HG02852 (cell line): ENCODE data around the gene PLS1.

ENCODE experiments used
- ATAC-seq: cut with Tn5 transposase; IDR thresholded peaks from one replicate; pipeline ENCODE4 v1.9.1; 2021; ENCODE audit warnings: mild to moderate bottlenecking, moderate library complexity; ENCODE audit not compliant: unreplicated experiment

Gene PLS1

DNA sequence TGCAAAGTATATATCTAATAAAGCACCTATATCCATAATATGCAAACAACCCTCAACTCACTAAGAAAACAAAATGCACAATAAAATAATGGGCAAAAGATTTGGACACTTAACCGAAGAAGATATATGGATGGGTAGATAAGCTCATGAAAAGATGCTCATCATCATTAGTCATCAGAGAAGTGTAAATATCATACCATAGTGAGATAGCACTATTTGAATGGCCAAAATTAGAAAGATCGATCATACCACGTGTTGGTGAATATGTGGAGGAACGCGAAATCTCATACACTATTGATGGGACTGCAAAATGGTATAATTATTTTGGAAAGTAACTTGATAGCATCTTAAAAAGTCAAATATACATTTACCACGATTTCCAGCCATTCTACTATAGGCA is 40.5 kb downstream of the PLS1 start:
- ATAC-seq = no peak

DNA sequence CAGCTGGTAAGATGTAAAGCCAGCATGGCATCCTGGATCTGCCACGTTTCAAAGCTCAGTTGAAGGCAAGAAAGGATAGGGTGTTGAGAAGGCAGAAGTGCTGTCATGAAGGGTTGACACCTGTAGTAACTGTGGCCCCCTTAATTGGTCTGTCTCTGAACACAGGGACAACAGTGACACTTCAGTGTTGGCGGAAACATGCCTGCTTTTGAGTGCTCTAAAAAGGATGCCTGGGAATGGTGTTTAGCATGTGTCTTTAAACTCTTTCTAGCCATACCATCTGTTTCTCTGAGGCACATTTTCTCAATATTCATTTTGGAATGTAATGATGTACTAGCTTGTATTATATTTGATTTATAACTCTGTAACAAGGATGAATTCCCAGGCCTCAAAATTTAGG is 42.1 kb downstream of the PLS1 start:
- no peak for ATAC-seq

- ATAC-seq = no peak
These were observed 45.3 kb downstream of the PLS1 start for GRCh38 chr3:142641504-142641903.

GRCh38 chr3:142642956-142643355 is 46.8 kb downstream of the PLS1 start:
- ATAC-seq = no peak

DNA sequence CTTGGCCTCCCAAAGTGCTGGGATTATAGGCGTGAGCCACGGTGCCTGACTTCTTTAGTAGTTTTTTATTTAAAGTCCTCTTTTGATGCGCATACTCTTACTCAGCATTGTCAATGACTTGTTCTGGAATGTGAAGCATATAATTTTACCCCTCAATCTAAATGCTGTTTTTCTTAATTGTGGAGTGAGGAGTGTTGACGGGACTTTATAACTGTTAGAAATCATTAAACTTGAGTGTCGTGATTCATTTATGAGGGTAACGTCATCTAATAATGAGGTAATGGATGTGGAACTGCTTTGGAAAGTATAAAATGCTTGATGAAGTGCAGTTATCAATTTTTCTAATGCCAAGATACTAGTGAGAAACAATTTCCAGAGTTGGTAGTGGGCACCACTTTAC is 48.3 kb downstream of the PLS1 start:
- ATAC-seq = no peak

- ATAC-seq = no peak
These were observed 49.1 kb downstream of the PLS1 start for GRCh38 chr3:142645236-142645793.

GRCh38 chr3:142646020-142646785 is 50.0 kb downstream of the PLS1 start:
- ATAC-seq = no peak

DNA sequence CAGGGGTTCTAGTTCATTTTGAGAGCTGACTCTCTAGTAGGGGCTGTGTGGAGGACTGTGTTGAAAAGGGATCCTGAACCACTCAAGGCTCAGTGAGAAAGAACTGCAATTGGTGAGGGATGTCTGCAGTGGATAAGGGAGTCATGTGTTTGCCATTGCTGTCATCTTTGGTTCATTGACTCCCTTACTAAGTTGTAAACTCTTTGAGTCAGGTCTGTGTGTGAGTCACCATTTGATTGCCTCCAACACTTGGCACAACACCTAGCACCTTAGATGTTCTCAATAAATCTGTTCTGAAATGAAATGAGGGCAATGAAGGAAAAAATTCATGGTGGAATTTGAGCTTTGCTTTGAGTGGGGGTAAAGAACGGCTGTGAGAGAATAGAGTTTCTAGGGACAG is 51.7 kb downstream of the PLS1 start:
- no peak for ATAC-seq

DNA sequence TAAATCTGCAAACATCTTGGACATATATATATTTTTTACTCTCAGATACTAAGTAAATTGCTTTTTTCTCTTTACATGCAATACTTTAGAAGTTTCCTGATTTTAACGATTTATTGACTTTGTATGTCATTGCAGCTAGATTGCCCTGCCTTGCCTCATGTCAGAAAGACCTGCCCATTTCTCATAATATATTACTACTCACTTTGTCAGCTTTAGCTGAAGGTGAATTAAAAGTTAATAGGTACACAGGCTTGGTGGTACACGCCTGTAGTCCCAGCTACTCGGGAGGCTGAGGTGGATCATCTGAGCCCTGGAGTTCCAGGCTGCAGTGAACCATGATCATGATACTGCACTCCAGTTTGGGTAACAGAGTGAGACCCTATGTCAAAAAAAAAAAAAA is 52.8 kb downstream of the PLS1 start:
- no peak for ATAC-seq

GRCh38 chr3:142650001-142650693 is 54.0 kb downstream of the PLS1 start:
- ATAC-seq = no peak

DNA sequence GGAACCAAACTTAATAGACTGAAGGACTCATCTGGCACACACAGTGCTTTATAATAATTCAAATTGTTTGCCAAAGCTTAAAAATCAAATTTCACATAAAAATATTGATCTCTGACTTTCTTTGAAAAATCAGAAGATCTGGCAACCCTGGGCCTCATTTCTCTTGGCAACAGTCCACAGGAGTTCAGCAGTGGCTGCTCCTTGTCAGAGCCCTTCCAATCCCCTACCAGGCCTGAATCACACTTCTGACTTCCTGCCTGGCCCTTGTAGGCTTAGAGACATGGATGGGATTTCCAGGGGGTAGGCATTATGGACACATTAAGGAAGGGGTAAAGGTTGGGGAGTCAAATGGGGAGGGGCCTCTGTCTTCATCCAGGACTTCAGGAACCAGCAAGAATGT is 55.5 kb downstream of the PLS1 start:
- ATAC-seq = no peak

GRCh38 chr3:142652826-142653292 is 56.7 kb downstream of the PLS1 start:
- no peak for ATAC-seq

DNA sequence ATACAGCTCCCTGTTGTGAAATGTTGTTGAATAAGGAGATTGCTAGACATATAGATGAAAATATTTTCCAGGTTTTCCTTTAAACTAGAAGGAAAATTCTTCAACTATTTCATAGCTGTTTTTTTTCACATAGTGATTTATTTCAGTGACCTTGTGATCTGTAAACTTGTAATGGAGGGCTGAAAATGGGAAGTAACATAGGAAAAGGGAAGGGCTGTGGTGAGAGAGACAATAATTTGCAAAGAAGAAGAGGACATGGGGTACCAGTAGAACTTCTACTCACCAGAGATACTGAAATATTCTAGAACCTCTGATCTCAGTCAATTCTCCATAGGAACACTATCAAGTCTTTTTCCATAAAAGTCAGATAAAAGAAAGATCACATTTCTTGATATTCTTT is 60.4 kb downstream of the PLS1 start:
- ATAC-seq = no peak

DNA sequence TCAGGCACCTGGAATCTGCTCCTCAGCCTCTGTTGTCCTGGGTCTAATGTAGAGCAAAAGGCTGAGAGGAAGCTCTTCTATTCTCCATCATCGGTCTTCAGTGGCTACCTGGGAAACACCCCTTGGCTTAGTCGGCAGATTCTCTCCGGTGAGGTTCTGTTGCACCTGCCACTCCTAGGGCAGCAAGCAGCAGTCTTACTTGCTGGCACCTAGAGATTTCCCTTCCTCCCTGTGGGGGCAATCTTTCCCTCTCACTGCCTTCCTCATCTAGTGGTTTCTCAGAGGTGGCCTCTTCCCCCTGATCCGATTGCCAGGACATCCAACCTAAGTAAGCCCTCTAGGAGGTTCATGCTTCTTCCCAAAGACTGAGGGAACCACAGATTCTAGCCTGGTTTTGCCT is 60.8 kb downstream of the PLS1 start:
- no peak for ATAC-seq

- ATAC-seq = no peak
These were observed 64.2 kb downstream of the PLS1 start for GRCh38 chr3:142660383-142660782.

DNA sequence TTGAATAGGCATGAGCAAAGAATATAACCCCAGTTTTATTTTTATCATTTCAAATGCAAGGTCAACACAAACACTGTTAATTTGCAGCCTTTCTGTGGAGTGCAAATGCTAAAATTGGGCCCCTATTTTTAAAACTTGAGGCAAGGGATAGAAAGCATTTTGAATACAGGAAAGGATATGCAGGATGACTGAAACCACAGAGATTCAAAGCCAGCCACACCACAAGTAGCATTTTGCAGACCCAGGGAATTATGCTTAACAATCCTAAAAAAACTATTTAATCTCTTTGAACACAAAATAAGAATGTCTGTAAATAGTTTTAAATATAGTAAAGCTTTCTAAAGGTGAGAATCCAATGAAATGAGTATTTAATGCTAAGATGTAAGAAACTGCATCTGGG is 64.7 kb downstream of the PLS1 start:
- no peak for ATAC-seq

- ATAC-seq = no peak
These were observed 67.7 kb downstream of the PLS1 start for GRCh38 chr3:142663865-142664264.

DNA sequence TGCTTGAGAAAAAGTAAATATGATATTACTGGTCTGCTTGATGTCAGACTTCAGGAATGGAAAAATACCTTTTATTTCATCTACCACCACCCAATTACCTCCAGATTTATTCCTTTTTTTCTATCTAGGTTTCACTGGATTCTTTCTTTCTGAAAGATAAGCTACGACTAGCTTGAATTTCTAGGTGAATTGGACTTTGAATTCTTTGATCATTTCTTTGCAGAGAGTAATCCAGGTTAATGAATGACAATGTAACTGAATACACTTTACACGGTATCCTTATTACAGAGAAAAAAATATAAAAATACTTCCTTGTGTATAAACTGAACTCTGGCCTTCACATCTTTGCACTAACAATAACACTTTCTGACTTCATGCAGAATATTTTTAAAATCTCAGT is 68.1 kb downstream of the PLS1 start:
- ATAC-seq = no peak

DNA sequence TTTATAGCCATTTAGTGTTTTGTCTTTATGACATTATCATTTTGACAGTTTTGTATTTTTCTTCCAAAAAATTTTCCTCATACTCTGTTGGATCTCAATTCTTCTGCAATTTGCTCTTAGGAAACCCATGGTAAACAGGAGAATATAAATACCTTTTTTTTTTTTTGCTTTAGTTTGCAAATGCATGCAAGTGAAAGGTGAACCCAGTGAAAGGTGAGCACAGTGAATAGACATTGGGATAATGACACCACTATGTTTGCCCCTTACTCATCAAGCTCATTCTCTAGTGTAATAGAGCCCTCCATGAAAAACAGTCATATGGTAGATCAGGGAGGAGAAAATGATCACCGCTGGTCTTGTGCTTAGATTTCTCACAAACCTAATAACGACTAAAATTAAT is 68.6 kb downstream of the PLS1 start:
- no peak for ATAC-seq

GRCh38 chr3:142670120-142670519 is 73.9 kb downstream of the PLS1 start:
- ATAC-seq = no peak

DNA sequence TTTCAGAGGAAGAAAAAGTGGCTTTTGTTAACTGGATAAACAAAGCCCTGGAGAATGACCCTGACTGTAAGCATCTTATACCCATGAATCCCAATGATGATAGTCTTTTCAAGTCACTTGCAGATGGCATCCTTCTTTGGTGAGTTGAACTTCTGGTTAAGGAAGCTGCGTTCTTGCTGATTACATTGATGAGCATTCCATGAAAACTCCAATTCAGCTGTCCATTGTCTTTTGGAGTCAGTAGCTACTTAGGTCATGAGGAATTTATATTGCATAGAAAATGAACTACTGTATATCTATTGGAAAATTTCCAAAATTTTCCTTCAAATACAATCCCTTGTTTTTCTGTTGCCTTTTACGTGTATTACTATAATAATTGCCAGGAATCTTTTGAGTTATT is 80.0 kb downstream of the PLS1 start:
- no peak for ATAC-seq

DNA sequence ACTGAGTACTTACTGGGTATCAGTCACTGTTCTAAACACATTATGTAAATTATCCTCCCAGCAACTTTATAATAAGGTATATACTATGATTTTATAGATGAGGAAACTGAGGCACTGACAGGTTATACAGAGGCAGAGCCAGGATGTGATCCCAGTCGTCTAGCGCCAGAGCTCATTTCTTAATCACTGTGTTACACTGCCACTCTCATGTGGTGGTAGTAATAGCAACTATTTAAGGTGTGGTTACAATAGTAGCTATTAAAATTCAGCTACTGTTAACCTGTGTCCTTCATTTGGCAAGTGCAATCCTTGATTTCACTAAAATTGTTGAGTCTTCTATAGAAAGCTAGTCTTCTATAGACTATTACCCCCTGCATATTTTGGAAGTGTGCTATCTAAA is 84.5 kb downstream of the PLS1 start:
- ATAC-seq = no peak
